Neural cell (in vitro differentiated cells): ENCODE data around the gene BTBD1. TPM values are rescaled to one million over a fixed set of nuclear protein-coding genes. Genes with fewer than 3 reads are reported as not detected.
"Not testable (repeated sequence)": the region's sequence is repeated elsewhere in the genome, so short reads cannot be mapped to it uniquely, and the experiment has no call there.

ENCODE experiments used
- H2AFZ ChIP-seq: fragments of 200-600, 300-800 bp; sonication (generic), shearing (Covaris generic); 2 replicates; pipeline ENCODE4 v1.6.0; 2014; ENCODE audit warnings: low read depth, mild to moderate bottlenecking, antibody characterized with exemption, low read length, moderate library complexity
- H3F3A ChIP-seq: fragments of 200-600 bp; shearing (Covaris generic); 2 replicates; pipeline ENCODE4 v1.6.1; 2016; ENCODE audit warnings: mild to moderate bottlenecking, moderate library complexity, mixed read lengths, antibody characterized with exemption, low read length; ENCODE audit not compliant: insufficient read depth, poor library complexity, severe bottlenecking
- H3K27ac ChIP-seq: fragments of 200-600, 300-800 bp; sonication (generic), shearing (Covaris generic); 2 replicates; pipeline ENCODE4 v1.5.1; 2014; ENCODE audit warnings: mild to moderate bottlenecking, low read length, moderate library complexity
- H3K27me3 ChIP-seq: fragments of 300-800, 200-600 bp; sonication (generic), shearing (Covaris generic); 2 replicates; pipeline ENCODE4 v1.6.0; 2014; ENCODE audit warnings: mild to moderate bottlenecking, low read depth, low read length, moderate library complexity; ENCODE audit not compliant: insufficient read depth
- H3K36me3 ChIP-seq: fragments of 300-800, 200-600 bp; sonication (generic), shearing (Covaris generic); 2 replicates; pipeline ENCODE4 v1.5.1; 2014; ENCODE audit warnings: mild to moderate bottlenecking, antibody characterized with exemption, low read length, moderate library complexity; ENCODE audit not compliant: insufficient read depth
- H3K4me2 ChIP-seq: fragments of 300-800, 200-600 bp; sonication (generic), shearing (Covaris generic); 2 replicates; pipeline ENCODE4 v1.6.0; 2014; ENCODE audit warnings: mild to moderate bottlenecking, low read length
- H3K4me3 ChIP-seq: fragments of 300-800, 200-600 bp; sonication (generic), shearing (Covaris generic); 2 replicates; pipeline ENCODE4 v1.5.1; 2014; ENCODE audit warnings: mild to moderate bottlenecking, low read length, moderate library complexity
- H3K79me2 ChIP-seq: fragments of 200-600 bp; shearing (Covaris generic); replicated peaks from 2 replicates; pipeline ENCODE4 v1.6.0; 2014; ENCODE audit warnings: mild to moderate bottlenecking, low read length, moderate library complexity; ENCODE audit not compliant: insufficient read depth
- H3K9ac ChIP-seq: fragments of 300-800, 200-600 bp; sonication (generic), shearing (Covaris generic); 2 replicates; pipeline ENCODE4 v1.6.1; 2016; ENCODE audit warnings: mild to moderate bottlenecking, low read length, mixed read lengths
- H3K9me2 ChIP-seq: fragments of 200-600 bp; shearing (Covaris generic); 2 replicates; pipeline ENCODE4 v1.6.1; 2016; ENCODE audit warnings: mild to moderate bottlenecking, low read length, mixed read lengths; ENCODE audit not compliant: insufficient read depth
- H3K9me3 ChIP-seq: fragments of 200-600, 300-800 bp; sonication (generic), shearing (Covaris generic); 2 replicates; pipeline ENCODE4 v1.6.1; 2016; ENCODE audit warnings: mild to moderate bottlenecking, mixed run types, low read length, moderate library complexity, mixed read lengths
- H4K20me1 ChIP-seq: fragments of 200-600 bp; shearing (Covaris generic); 2 replicates; pipeline ENCODE4 v1.6.1; 2016; ENCODE audit warnings: mild to moderate bottlenecking, mixed run types; ENCODE audit not compliant: insufficient read depth
- EP300 ChIP-seq: fragments of 450-650 bp; conservative IDR thresholded peaks from 2 replicates; pipeline ENCODE4 v1.6.1; 2014; ENCODE audit warnings: antibody characterized with exemption, mild to moderate bottlenecking, moderate library complexity; ENCODE audit not compliant: poor library complexity, severe bottlenecking
- EZH2 ChIP-seq: fragments of 200-600, 300-800 bp; shearing (Covaris generic), sonication (generic); IDR thresholded peaks from 2 replicates; pipeline ENCODE4 v1.6.1; 2014; ENCODE audit warnings: antibody characterized with exemption, low read length, borderline replicate concordance, mild to moderate bottlenecking; ENCODE audit not compliant: insufficient read depth, poor library complexity, severe bottlenecking
- MXI1 ChIP-seq: fragments of 450-650 bp; conservative IDR thresholded peaks from 2 replicates; pipeline ENCODE4 v1.6.1; 2014; ENCODE audit warnings: antibody characterized with exemption, mild to moderate bottlenecking; ENCODE audit not compliant: poor library complexity, severe bottlenecking
- POLR2AphosphoS5 ChIP-seq: IDR thresholded peaks from 2 replicates; pipeline ENCODE4 v1.6.1; 2012
- RAD21 ChIP-seq: fragments of 450-650 bp; conservative IDR thresholded peaks from 2 replicates; pipeline ENCODE4 v1.6.1; 2014; ENCODE audit warnings: antibody characterized with exemption, mild to moderate bottlenecking, moderate library complexity
- REST ChIP-seq: IDR thresholded peaks from 2 replicates; pipeline ENCODE4 v1.6.1; 2012; ENCODE audit warnings: borderline replicate concordance
- SMC3 ChIP-seq: fragments of 450-650 bp; conservative IDR thresholded peaks from 2 replicates; pipeline ENCODE4 v1.6.1; 2014; ENCODE audit warnings: antibody characterized with exemption, mild to moderate bottlenecking, moderate library complexity; ENCODE audit not compliant: poor library complexity
- TAF1 ChIP-seq: IDR thresholded peaks from 2 replicates; pipeline ENCODE4 v1.6.1; 2012; ENCODE audit warnings: low read depth
- polyA plus RNA-seq: library from polyadenylated mRNA; depleted of rRNA; stranded (reverse); fragments of >200 nt; gene quantifications from 2 replicates; pipeline ENCODE4 v1.2.3, GENCODE V29; 2014
- TF ChIP-seq, protein P1 (sequence below): fragments of 450-650 bp; IDR thresholded peaks from 2 replicates; pipeline ENCODE4 v1.5.1; 2014; ENCODE audit warnings: antibody characterized with exemption, mild to moderate bottlenecking, moderate library complexity; ENCODE audit not compliant: poor library complexity, severe bottlenecking

Gene BTBD1
- polyA plus RNA-seq, 1 donor from 2014 or later, result 153 TPM

DNA sequence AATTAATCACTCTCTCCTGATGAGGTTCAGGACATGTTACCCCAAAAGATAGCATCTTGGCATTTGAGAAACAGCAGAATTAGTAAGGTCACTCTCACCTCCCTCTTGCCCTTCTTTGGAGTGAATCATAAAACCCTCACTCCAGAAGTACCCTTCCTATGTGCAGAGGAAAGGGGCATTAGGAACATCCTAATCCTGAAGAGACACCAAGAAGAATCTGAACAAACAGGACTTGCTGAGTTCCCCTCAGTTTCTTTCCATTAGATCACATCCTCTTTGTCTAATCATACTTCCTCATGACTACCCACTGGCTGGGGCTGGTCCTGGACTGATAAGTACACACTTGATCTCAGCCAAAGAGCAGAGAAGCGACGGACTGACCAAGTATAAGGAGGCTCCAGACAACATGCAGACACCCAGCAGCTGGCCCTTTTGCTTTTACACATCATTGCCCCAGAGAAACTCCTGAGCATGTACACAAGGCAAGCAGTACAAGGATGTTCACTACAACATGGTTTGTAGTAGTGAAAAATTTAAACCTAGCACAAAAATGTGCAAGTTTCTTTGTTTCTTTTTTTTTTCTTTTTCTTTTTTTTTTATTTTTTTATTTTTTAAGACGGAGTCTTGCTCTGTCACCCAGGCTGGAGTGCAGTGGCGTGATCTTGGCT is 25.4 kb upstream of the BTBD1 start:
- Histone ChIP-seq H3K9me3 (no peaks in the 10 kb centered on the region), H2AFZ (no peak overlapping the region), H3K27ac (no peak overlapping the region), H3K4me2 (no peak overlapping the region), H3K9ac (no peak overlapping the region), H4K20me1 (no peaks in the 10 kb centered on the region), H3K79me2 (no peaks in the 10 kb centered on the region), H3K9me2 (no peaks in the 10 kb centered on the region), H3K36me3 (peaks cover 4% of the 10 kb centered on the region), H3K27me3 (no peaks in the 10 kb centered on the region), H3F3A (no peaks in the 10 kb centered on the region), H3K4me3 (no peak overlapping the region)
- TF ChIP-seq, protein P1, sequence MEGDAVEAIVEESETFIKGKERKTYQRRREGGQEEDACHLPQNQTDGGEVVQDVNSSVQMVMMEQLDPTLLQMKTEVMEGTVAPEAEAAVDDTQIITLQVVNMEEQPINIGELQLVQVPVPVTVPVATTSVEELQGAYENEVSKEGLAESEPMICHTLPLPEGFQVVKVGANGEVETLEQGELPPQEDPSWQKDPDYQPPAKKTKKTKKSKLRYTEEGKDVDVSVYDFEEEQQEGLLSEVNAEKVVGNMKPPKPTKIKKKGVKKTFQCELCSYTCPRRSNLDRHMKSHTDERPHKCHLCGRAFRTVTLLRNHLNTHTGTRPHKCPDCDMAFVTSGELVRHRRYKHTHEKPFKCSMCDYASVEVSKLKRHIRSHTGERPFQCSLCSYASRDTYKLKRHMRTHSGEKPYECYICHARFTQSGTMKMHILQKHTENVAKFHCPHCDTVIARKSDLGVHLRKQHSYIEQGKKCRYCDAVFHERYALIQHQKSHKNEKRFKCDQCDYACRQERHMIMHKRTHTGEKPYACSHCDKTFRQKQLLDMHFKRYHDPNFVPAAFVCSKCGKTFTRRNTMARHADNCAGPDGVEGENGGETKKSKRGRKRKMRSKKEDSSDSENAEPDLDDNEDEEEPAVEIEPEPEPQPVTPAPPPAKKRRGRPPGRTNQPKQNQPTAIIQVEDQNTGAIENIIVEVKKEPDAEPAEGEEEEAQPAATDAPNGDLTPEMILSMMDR, result no peak
- TF ChIP-seq EP300 (no peak), POLR2AphosphoS5 (no peak), EZH2 (no peak), TAF1 (no peak), RAD21 (no peak), REST (no peak), MXI1 (no peak), SMC3 (no peak)

GRCh38 chr15:83091965-83092308 is 24.9 kb upstream of the BTBD1 start:
- not testable (repeated sequence) for H3K9me3 ChIP-seq, H2AFZ ChIP-seq, H3K9ac ChIP-seq, H3K9me2 ChIP-seq, H3K79me2 ChIP-seq, H3F3A ChIP-seq, H3K4me3 ChIP-seq, H3K27ac ChIP-seq, H3K27me3 ChIP-seq, H3K36me3 ChIP-seq, H3K4me2 ChIP-seq, H4K20me1 ChIP-seq

DNA sequence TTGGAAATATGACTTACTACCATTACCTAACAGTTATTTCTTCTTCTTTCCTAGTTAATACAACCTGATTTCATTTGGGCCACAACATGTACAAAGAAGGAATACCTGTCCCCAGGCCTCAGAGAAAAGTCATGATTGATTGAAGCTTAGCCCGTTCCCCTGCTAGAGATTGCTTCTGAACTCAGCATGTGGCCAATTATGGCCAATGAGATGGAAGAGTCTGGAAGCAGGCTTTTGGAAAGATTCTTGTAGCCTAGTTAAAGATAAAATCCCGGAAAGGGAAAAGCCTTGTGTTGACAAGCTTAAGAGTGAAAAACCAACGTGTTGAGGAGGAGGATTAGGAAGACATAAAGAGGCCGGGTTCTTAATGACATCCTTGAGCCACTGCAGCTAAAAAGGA is 23.4 kb upstream of the BTBD1 start:
- TF ChIP-seq EZH2, result no peak
- TF ChIP-seq REST, result peak; percentile 64
- Histone ChIP-seq H3K79me2 (no peaks in the 10 kb centered on the region), H3K27me3 (no peaks in the 10 kb centered on the region), H4K20me1 (no peaks in the 10 kb centered on the region), H3K9ac (no peak overlapping the region), H3K4me3 (peak overlapping the region; percentile 15), H3F3A (no peaks in the 10 kb centered on the region), H3K27ac (no peak overlapping the region), H3K36me3 (no peaks in the 10 kb centered on the region), H3K9me3 (no peaks in the 10 kb centered on the region), H3K9me2 (no peaks in the 10 kb centered on the region), H3K4me2 (no peak overlapping the region), H2AFZ (no peak overlapping the region)
